Body of pancreas (tissue), 4 donors: ENCODE results near the gene RFC4.

ENCODE experiments used
- POLR2A ChIP-seq, 3 donors: fragments of 450-650 bp; IDR thresholded peaks; one replicate each; pipeline ENCODE4 v1.6.1; 2016; ENCODE audit warnings: antibody characterized with exemption in 3 of 3, mild to moderate bottlenecking in 2 of 3
- TF ChIP-seq, protein P1 (sequence below), 7 experiments: fragments of 450-650 bp in 4 of 7; fragments of 200-600 bp in 3 of 7; sonication (generic) in 3 of 7; IDR thresholded peaks; one replicate each; pipeline ENCODE4 v1.5.1; 2016 to 2019; ENCODE audit warnings: antibody characterized with exemption in 7 of 7

DNA sequence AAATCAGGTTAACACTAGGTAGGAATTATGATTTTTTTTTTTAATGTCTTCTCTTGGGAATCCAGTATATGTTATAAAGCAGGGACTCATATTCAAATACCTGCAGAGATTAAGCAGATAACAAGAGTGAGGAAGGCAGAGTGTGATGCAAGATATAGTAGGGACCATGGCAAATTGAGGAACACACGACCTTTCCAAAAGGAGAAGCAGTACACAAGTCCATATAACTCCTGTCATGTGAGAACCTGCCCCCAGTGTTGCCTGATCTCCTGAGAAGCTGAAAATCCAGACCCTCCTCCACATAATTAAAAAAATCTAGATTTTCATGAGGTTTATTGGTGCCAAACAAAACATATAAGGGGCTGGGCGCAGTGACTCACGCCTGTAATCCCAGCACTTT lies 3.6 kb downstream of the RFC4 start:
- TF ChIP-seq, protein P1, sequence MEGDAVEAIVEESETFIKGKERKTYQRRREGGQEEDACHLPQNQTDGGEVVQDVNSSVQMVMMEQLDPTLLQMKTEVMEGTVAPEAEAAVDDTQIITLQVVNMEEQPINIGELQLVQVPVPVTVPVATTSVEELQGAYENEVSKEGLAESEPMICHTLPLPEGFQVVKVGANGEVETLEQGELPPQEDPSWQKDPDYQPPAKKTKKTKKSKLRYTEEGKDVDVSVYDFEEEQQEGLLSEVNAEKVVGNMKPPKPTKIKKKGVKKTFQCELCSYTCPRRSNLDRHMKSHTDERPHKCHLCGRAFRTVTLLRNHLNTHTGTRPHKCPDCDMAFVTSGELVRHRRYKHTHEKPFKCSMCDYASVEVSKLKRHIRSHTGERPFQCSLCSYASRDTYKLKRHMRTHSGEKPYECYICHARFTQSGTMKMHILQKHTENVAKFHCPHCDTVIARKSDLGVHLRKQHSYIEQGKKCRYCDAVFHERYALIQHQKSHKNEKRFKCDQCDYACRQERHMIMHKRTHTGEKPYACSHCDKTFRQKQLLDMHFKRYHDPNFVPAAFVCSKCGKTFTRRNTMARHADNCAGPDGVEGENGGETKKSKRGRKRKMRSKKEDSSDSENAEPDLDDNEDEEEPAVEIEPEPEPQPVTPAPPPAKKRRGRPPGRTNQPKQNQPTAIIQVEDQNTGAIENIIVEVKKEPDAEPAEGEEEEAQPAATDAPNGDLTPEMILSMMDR (IDR thresholded peaks at IDR 0.05): no peak
- no peak for TF ChIP-seq POLR2A (IDR thresholded peaks at IDR 0.05)
